CD14-positive monocyte (primary cell): Measurements from ENCODE around the gene ITGAX. TPM values are rescaled to one million over a fixed set of nuclear protein-coding genes. Genes with fewer than 3 reads are reported as not detected.
"Not testable (repeated sequence)": the region's sequence is repeated elsewhere in the genome, so short reads cannot be mapped to it uniquely, and the experiment has no call there.

Source experiments
- DNase-seq, 3 donors: peaks; one replicate each; pipeline ENCODE4 v3.0.0-alpha.2; 2011 to 2022
- H2AFZ ChIP-seq: 2 replicates; pipeline ENCODE4 v1.6.0; 2012; ENCODE audit warnings: mild to moderate bottlenecking, low read depth, low read length, inconsistent platforms; ENCODE audit not compliant: insufficient read depth, poor library complexity, severe bottlenecking
- H3K27ac ChIP-seq, 2 donors: 1 replicate in 1 of 2; 2 replicates in 1 of 2; pipeline ENCODE4 v1.5.1; 2012 to 2013; ENCODE audit warnings: low read length in 2 of 2, control low read depth in 1 of 2, inconsistent platforms in 1 of 2, low read depth in 1 of 2, mild to moderate bottlenecking in 1 of 2
- H3K27me3 ChIP-seq, 2 donors: one replicate each; pipeline versions ENCODE4 v1.6.0 to v1.6.1; 2011 to 2013; ENCODE audit warnings: low read length in 2 of 2; ENCODE audit not compliant: control insufficient read depth in 2 of 2, insufficient read depth in 2 of 2
- H3K36me3 ChIP-seq, 2 donors: replicated peaks in 1 of 2; 1 replicate in 1 of 2; 2 replicates in 1 of 2; pipeline versions ENCODE4 v1.5.1 to v1.6.1; 2012 to 2013; ENCODE audit warnings: low read length in 2 of 2, control low read depth in 1 of 2, inconsistent platforms in 1 of 2, mild to moderate bottlenecking in 1 of 2; ENCODE audit not compliant: insufficient read depth in 2 of 2, control insufficient read depth in 1 of 2
- H3K4me1 ChIP-seq, 2 donors: 1 replicate in 1 of 2; 2 replicates in 1 of 2; pipeline versions ENCODE4 v1.5.1 to v1.6.1; 2012 to 2013; ENCODE audit warnings: low read length in 2 of 2, control low read depth in 1 of 2, inconsistent platforms in 1 of 2, mild to moderate bottlenecking in 1 of 2, moderate library complexity in 1 of 2; ENCODE audit not compliant: insufficient read depth in 2 of 2, control insufficient read depth in 1 of 2
- H3K4me2 ChIP-seq: replicated peaks from 2 replicates; pipeline ENCODE3; 2012; ENCODE audit warnings: low read length, moderate library complexity, mild to moderate bottlenecking; ENCODE audit not compliant: poor library complexity, severe bottlenecking; ENCODE audit errors: extremely low read depth
- H3K4me3 ChIP-seq, 3 experiments: fragments of 200-600 bp in 1 of 3; sonication (generic) in 1 of 3; replicated peaks in 1 of 3; 1 replicate in 2 of 3; 2 replicates in 1 of 3; pipeline ENCODE4 v1.5.1; 2011 to 2013; ENCODE audit warnings: low read length in 3 of 3, mild to moderate bottlenecking in 3 of 3, control low read depth in 2 of 3, low read depth in 2 of 3, inconsistent platforms in 1 of 3, moderate library complexity in 1 of 3
- H3K79me2 ChIP-seq: 2 replicates; pipeline ENCODE4 v1.6.0; 2012; ENCODE audit warnings: mild to moderate bottlenecking, control low read depth, inconsistent platforms, low read length, moderate library complexity; ENCODE audit not compliant: insufficient read depth
- H3K9ac ChIP-seq: 2 replicates; pipeline ENCODE4 v1.6.0; 2017; ENCODE audit warnings: low read length, mild to moderate bottlenecking; ENCODE audit not compliant: insufficient read depth, poor library complexity, severe bottlenecking
- H3K9me3 ChIP-seq, 2 donors: replicated peaks in 1 of 2; 1 replicate in 1 of 2; 2 replicates in 1 of 2; pipeline versions ENCODE4 v1.5.1 to v1.6.1; 2012 to 2013; ENCODE audit warnings: low read length in 2 of 2, control low read depth in 1 of 2; ENCODE audit not compliant: control insufficient read depth in 1 of 2, insufficient read depth in 1 of 2
- H4K20me1 ChIP-seq: 2 replicates; pipeline ENCODE4 v1.6.0; 2012; ENCODE audit warnings: mild to moderate bottlenecking, low read length, control low read depth, moderate library complexity; ENCODE audit not compliant: insufficient read depth
- H3K27ac Mint-ChIP-seq, 7 donors: one replicate each; pipeline ENCODE4 v1.8.0; 2020; ENCODE audit warnings: mild to moderate bottlenecking in 7 of 7, mixed read lengths in 7 of 7, moderate library complexity in 6 of 7, inconsistent platforms in 2 of 7
- H3K27me3 Mint-ChIP-seq, 3 donors: one replicate each; pipeline ENCODE4 v1.8.0; 2021 to 2022; ENCODE audit warnings: low read depth in 3 of 3, mild to moderate bottlenecking in 3 of 3, mixed read lengths in 3 of 3, moderate library complexity in 3 of 3, inconsistent platforms in 1 of 3
- H3K36me3 Mint-ChIP-seq, 2 donors: one replicate each; pipeline ENCODE4 v1.8.0; 2020; ENCODE audit warnings: mixed read lengths in 2 of 2, inconsistent platforms in 1 of 2, mild to moderate bottlenecking in 1 of 2
- H3K4me1 Mint-ChIP-seq: one replicate; pipeline ENCODE4 v1.8.0; 2020; ENCODE audit warnings: mild to moderate bottlenecking, mixed read lengths
- H3K4me3 Mint-ChIP-seq, 2 donors: one replicate each; pipeline ENCODE4 v1.8.0; 2020; ENCODE audit warnings: mild to moderate bottlenecking in 2 of 2, mixed read lengths in 2 of 2, moderate library complexity in 1 of 2
- H3K9me3 Mint-ChIP-seq, 7 donors: one replicate each; pipeline ENCODE4 v1.8.0; 2020 to 2022; ENCODE audit warnings: mixed read lengths in 7 of 7, mild to moderate bottlenecking in 6 of 7, moderate library complexity in 6 of 7, inconsistent platforms in 2 of 7
- WGBS: methylation state at CpG from one replicate; pipeline ENCODE4 v1.1.5; 2013; ENCODE audit warnings: missing lambda C conversion rate; ENCODE audit not compliant: insufficient coverage; 5-methylcytosine and 5-hydroxymethylcytosine counted together
- intact Hi-C, 2 donors: fragments of 100-400 bp; cut with micrococcal nuclease; formaldehyde crosslinking; loops; one replicate each; pipeline versions ENCODE4 v1.15.0 to v1.15.1; 2023
- polyA plus RNA-seq, 3 donors: library from polyadenylated mRNA; depleted of rRNA in 1 of 3; unstranded in 2 of 3; stranded (reverse) in 1 of 3; fragments of 300-500 nt in 2 of 3; fragments of >200 nt in 1 of 3; fragmentation: Illumina TruSeq in 2 of 3; gene quantifications; 1 replicate in 2 of 3; 2 replicates in 1 of 3; pipeline ENCODE4 v1.2.3, GENCODE V29; 2012 to 2021
- TF ChIP-seq, protein P1 (sequence below): fragments of 200-600 bp; IDR thresholded peaks from one replicate; pipeline ENCODE4 v1.8.0; 2022; ENCODE audit warnings: antibody characterized with exemption, mild to moderate bottlenecking

ITGAX gene
- polyA plus RNA-seq, 3 donors, result 40.7 to 710 (median 71.3) TPM

GRCh38 chr16:31416371-31416770 lies 61.4 kb downstream of the ITGAX start:
- Histone ChIP-seq H4K20me1 (no peaks in the 10 kb centered on the region), H3K27me3 (no peaks in the 10 kb centered on the region), H3K9ac (no peak overlapping the region), H3K27ac (no peak overlapping the region), H3K9me3 (no peaks in the 10 kb centered on the region), H3K4me1 (no peaks in the 10 kb centered on the region), H2AFZ (no peak overlapping the region), H3K36me3 (no peaks in the 10 kb centered on the region), H3K79me2 (no peaks in the 10 kb centered on the region), H3K4me2 (no peak overlapping the region), H3K4me3 (no peak overlapping the region)
- Mint-ChIP-seq H3K4me1 (peaks cover 3% of the 10 kb centered on the region), H3K27ac (peak overlapping the region in 1 of 7 donors; percentile 36), H3K36me3 (no peaks in the 10 kb centered on the region), H3K9me3 (peaks cover 0 to 3% (median 0%) of the 10 kb centered on the region in 7 donors), H3K4me3 (no peak overlapping the region), H3K27me3 (peaks cover 2 to 11% (median 7%) of the 10 kb centered on the region in 3 donors)
- WGBS, result 90% methylated on average over 4 of the region's 11 CpGs
- intact Hi-C loops, result no loop called here
- DNase-seq, result no peak
- TF ChIP-seq, protein P1, sequence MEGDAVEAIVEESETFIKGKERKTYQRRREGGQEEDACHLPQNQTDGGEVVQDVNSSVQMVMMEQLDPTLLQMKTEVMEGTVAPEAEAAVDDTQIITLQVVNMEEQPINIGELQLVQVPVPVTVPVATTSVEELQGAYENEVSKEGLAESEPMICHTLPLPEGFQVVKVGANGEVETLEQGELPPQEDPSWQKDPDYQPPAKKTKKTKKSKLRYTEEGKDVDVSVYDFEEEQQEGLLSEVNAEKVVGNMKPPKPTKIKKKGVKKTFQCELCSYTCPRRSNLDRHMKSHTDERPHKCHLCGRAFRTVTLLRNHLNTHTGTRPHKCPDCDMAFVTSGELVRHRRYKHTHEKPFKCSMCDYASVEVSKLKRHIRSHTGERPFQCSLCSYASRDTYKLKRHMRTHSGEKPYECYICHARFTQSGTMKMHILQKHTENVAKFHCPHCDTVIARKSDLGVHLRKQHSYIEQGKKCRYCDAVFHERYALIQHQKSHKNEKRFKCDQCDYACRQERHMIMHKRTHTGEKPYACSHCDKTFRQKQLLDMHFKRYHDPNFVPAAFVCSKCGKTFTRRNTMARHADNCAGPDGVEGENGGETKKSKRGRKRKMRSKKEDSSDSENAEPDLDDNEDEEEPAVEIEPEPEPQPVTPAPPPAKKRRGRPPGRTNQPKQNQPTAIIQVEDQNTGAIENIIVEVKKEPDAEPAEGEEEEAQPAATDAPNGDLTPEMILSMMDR, result no peak

GRCh38 chr16:31417036-31417435 lies 62.1 kb downstream of the ITGAX start:
- H3K4me2 ChIP-seq, H3K4me3 Mint-ChIP-seq, H3K4me1 ChIP-seq, DNase-seq, H4K20me1 ChIP-seq, H3K9me3 Mint-ChIP-seq, H3K27ac ChIP-seq, H2AFZ ChIP-seq, H3K27me3 Mint-ChIP-seq, H3K36me3 Mint-ChIP-seq, H3K9me3 ChIP-seq, H3K4me3 ChIP-seq, H3K27me3 ChIP-seq, H3K4me1 Mint-ChIP-seq, H3K9ac ChIP-seq, H3K27ac Mint-ChIP-seq, H3K79me2 ChIP-seq, H3K36me3 ChIP-seq, intact Hi-C loops: not testable (repeated sequence)
- no CpG with 5 or more reads among the region's 2 CpGs for WGBS
